ENCODE data around the gene MB21D2.

DNA sequence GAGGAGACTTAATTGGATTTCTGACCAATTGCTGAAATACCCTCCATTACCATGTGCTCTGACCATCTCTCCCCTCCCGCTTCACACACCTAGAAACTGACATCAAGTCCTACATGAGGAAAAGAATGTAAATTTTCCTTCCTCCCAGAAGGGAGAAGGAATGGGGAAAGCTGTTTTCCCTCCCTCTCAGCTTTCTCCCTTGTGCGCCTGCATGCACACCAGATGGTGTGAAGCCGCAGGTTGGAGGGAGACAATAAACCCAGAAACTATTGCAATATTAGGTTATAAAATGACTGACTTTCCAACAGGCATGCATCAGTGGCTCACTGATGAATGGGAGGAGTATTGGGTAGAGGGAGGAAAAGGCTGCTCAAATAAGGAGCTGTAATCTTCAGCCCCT lies 50.9 kb downstream of the MB21D2 start:
- TF ChIP-seq, protein P1, sequence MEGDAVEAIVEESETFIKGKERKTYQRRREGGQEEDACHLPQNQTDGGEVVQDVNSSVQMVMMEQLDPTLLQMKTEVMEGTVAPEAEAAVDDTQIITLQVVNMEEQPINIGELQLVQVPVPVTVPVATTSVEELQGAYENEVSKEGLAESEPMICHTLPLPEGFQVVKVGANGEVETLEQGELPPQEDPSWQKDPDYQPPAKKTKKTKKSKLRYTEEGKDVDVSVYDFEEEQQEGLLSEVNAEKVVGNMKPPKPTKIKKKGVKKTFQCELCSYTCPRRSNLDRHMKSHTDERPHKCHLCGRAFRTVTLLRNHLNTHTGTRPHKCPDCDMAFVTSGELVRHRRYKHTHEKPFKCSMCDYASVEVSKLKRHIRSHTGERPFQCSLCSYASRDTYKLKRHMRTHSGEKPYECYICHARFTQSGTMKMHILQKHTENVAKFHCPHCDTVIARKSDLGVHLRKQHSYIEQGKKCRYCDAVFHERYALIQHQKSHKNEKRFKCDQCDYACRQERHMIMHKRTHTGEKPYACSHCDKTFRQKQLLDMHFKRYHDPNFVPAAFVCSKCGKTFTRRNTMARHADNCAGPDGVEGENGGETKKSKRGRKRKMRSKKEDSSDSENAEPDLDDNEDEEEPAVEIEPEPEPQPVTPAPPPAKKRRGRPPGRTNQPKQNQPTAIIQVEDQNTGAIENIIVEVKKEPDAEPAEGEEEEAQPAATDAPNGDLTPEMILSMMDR (IDR thresholded peaks at IDR 0.05; ENCODE audit: low read length): no peak
- no peak for TF ChIP-seq EZH2 (IDR thresholded peaks at IDR 0.05; ENCODE audit: borderline replicate concordance, low read length)

Measured in OCI-LY1 (cell line).